ENCODE results near the gene IZUMO4.
A peak's percentile ranks its signal among the peaks of the same experiment; 100 is the strongest.
"Not testable (repeated sequence)": the region's sequence is repeated elsewhere in the genome, so short reads cannot be mapped to it uniquely, and the experiment has no call there.

IZUMO4 gene

GRCh38 chr19:2083174-2083854 lies 13.4 kb upstream of the IZUMO4 start:
- no peak for DNase-seq (ENCODE audit: low read depth in 2 of 2)
- TF ChIP-seq CTCF (IDR thresholded peaks at IDR 0.05; ENCODE audit: low read depth, low read length) = no peak
- H3K4me3 ChIP-seq (replicated peaks in 1 of 2; ENCODE audit: low read depth in 2 of 2, low read length in 2 of 2) = no peak overlapping the region

GRCh38 chr19:2084993-2085720 lies 11.6 kb upstream of the IZUMO4 start:
- TF ChIP-seq CTCF (IDR thresholded peaks at IDR 0.05; ENCODE audit: low read depth, low read length) = no peak
- H3K4me3 ChIP-seq (replicated peaks in 1 of 2; ENCODE audit: low read depth in 2 of 2, low read length in 2 of 2) = no peak overlapping the region

GRCh38 chr19:2086695-2087620 lies 9.8 kb upstream of the IZUMO4 start:
- peak; percentile 61 to 66 for DNase-seq (ENCODE audit: low read depth in 2 of 2)

More at GRCh38 chr19:2084993-2085720, 11.6 kb upstream of the IZUMO4 start:
- peak; percentile 33 to 64 for DNase-seq (ENCODE audit: low read depth in 2 of 2)

GRCh38 chr19:2087621-2088100 lies 9.1 kb upstream of the IZUMO4 start:
- no peak for DNase-seq (ENCODE audit: low read depth in 2 of 2)
- TF ChIP-seq CTCF (IDR thresholded peaks at IDR 0.05; ENCODE audit: low read depth, low read length) = no peak
- no peak overlapping the region for H3K4me3 ChIP-seq (replicated peaks in 1 of 2; ENCODE audit: low read depth in 2 of 2, low read length in 2 of 2)

More at GRCh38 chr19:2086695-2087620, 9.8 kb upstream of the IZUMO4 start:
- not testable (repeated sequence) for H3K4me3 ChIP-seq (replicated peaks in 1 of 2; ENCODE audit: low read depth in 2 of 2, low read length in 2 of 2)

- TF ChIP-seq CTCF (IDR thresholded peaks at IDR 0.05; ENCODE audit: low read depth, low read length) = no peak
- peak; percentile 33 to 56 for DNase-seq (ENCODE audit: low read depth in 2 of 2)
- H3K4me3 ChIP-seq (replicated peaks in 1 of 2; ENCODE audit: low read depth in 2 of 2, low read length in 2 of 2) = no peak overlapping the region
Observed at GRCh38 chr19:2089001-2089711, 7.6 kb upstream of the IZUMO4 start.

GRCh38 chr19:2089727-2090053 lies 7.0 kb upstream of the IZUMO4 start:
- TF ChIP-seq CTCF (IDR thresholded peaks at IDR 0.05; ENCODE audit: low read depth, low read length) = no peak

GRCh38 chr19:2091926-2092525 lies 4.7 kb upstream of the IZUMO4 start:
- not testable (repeated sequence) for DNase-seq (ENCODE audit: low read depth in 2 of 2); H3K4me3 ChIP-seq (replicated peaks in 1 of 2; ENCODE audit: low read depth in 2 of 2, low read length in 2 of 2)

More at GRCh38 chr19:2089727-2090053, 7.0 kb upstream of the IZUMO4 start:
- H3K4me3 ChIP-seq (replicated peaks in 1 of 2; ENCODE audit: low read depth in 2 of 2, low read length in 2 of 2) = no peak overlapping the region
- no peak for DNase-seq (ENCODE audit: low read depth in 2 of 2)

Measured in cardiac fibroblast (primary cell).